Omental fat pad (tissue), 4 donors: ENCODE results near the gene OR10A5. TPM values are rescaled to one million over a fixed set of nuclear protein-coding genes. Genes with fewer than 3 reads are reported as not detected.
"Not testable (repeated sequence)": the region's sequence is repeated elsewhere in the genome, so short reads cannot be mapped to it uniquely, and the experiment has no call there.

Source experiments
- ATAC-seq: fragments of 150-250 bp; one replicate; pipeline ENCODE4 v1.9.1; 2016; ENCODE audit warnings: mild to moderate bottlenecking, moderate library complexity; ENCODE audit not compliant: low FRiP score
- DNase-seq: peaks from one replicate; pipeline ENCODE4 v3.0.0-alpha.2; 2019; ENCODE audit warnings: low spot score
- CTCF ChIP-seq, 3 donors: fragments of 450-650 bp; IDR thresholded peaks; one replicate each; pipeline ENCODE4 v1.5.1; 2016 to 2017; ENCODE audit warnings: antibody characterized with exemption in 3 of 3, mild to moderate bottlenecking in 3 of 3, moderate library complexity in 2 of 3
- total RNA-seq, 4 donors: library from RNA; depleted of rRNA; stranded (reverse); fragments of >200 nt; gene quantifications; one replicate each; pipeline ENCODE4 v1.1.0, GENCODE V29; 2016

The OR10A5 gene
- total RNA-seq, result not detected

- no peak for TF ChIP-seq CTCF (IDR thresholded peaks at IDR 0.05)
- ATAC-seq (no peak), DNase-seq (no peak)
Observed at GRCh38 chr11:6845383-6845782, at the start of gene OR10A5. Gene OR10A5, plus strand, starts transcription at chr11:6845683. Its CDS starts 0 bp downstream, at chr11:6845683.

- no peak for TF ChIP-seq CTCF (IDR thresholded peaks at IDR 0.05)
- DNase-seq, result no peak
- ATAC-seq, result no peak
Observed at GRCh38 chr11:6799402-6799801, 46.1 kb upstream of the OR10A5 start, which contains the start of gene OR6A2. Gene OR6A2, minus strand, starts transcription at chr11:6799689. Its CDS starts 3,981 bp downstream, at chr11:6795708.

GRCh38 chr11:6801075-6801474 lies 44.4 kb upstream of the OR10A5 start:
- ATAC-seq, DNase-seq: not testable (repeated sequence)

- TF ChIP-seq CTCF (IDR thresholded peaks at IDR 0.05), result no peak
- ATAC-seq (no peak), DNase-seq (no peak)
Observed at GRCh38 chr11:6812390-6813005, 33.0 kb upstream of the OR10A5 start.

GRCh38 chr11:6813656-6814055 lies 31.8 kb upstream of the OR10A5 start:
- DNase-seq (no peak), ATAC-seq (no peak)
- TF ChIP-seq CTCF (IDR thresholded peaks at IDR 0.05), result no peak

- no peak for DNase-seq
- no peak for ATAC-seq
- TF ChIP-seq CTCF (IDR thresholded peaks at IDR 0.05), result no peak
Observed at GRCh38 chr11:6817694-6818093, 27.8 kb upstream of the OR10A5 start.

GRCh38 chr11:6818967-6819366 lies 26.5 kb upstream of the OR10A5 start:
- DNase-seq (no peak), ATAC-seq (peak; percentile 28)
- no peak for TF ChIP-seq CTCF (IDR thresholded peaks at IDR 0.05)
